Body of pancreas (tissue), 4 donors: ENCODE measurements around the gene ABCB11.

Experiments used
- CTCF ChIP-seq, 7 experiments: fragments of 450-650 bp in 4 of 7; fragments of 200-600 bp in 3 of 7; sonication (generic) in 3 of 7; IDR thresholded peaks; one replicate each; pipeline ENCODE4 v1.5.1; 2016 to 2019; ENCODE audit warnings: antibody characterized with exemption in 7 of 7
- POLR2A ChIP-seq, 3 donors: fragments of 450-650 bp; IDR thresholded peaks; one replicate each; pipeline ENCODE4 v1.6.1; 2016; ENCODE audit warnings: antibody characterized with exemption in 3 of 3, mild to moderate bottlenecking in 2 of 3

- TF ChIP-seq CTCF (IDR thresholded peaks at IDR 0.05) (no peak), POLR2A (IDR thresholded peaks at IDR 0.05) (no peak)
Observed at GRCh38 chr2:169073211-169073962, 42.3 kb upstream of the ABCB11 start.
